Activated CD4-positive, alpha-beta T cell treated with anti-CD3 and anti-CD28 coated beads, Interleukin-2, Interleukin-4, amounts not matched to agents 100 ng/mL and 50 ng/mL, durations not matched to agents 16 hours and 8 hours (primary cell): Measurements from ENCODE around the gene NPB.
A peak's percentile ranks its signal among the peaks of the same experiment; 100 is the strongest.

Experiments
- DNase-seq: peaks from one replicate; pipeline ENCODE4 v3.0.0-alpha.2; 2020; ENCODE audit warnings: low spot score

Gene NPB

GRCh38 chr17:81869221-81870130 lies 32.6 kb upstream of the NPB start:
- DNase-seq = no peak

DNA sequence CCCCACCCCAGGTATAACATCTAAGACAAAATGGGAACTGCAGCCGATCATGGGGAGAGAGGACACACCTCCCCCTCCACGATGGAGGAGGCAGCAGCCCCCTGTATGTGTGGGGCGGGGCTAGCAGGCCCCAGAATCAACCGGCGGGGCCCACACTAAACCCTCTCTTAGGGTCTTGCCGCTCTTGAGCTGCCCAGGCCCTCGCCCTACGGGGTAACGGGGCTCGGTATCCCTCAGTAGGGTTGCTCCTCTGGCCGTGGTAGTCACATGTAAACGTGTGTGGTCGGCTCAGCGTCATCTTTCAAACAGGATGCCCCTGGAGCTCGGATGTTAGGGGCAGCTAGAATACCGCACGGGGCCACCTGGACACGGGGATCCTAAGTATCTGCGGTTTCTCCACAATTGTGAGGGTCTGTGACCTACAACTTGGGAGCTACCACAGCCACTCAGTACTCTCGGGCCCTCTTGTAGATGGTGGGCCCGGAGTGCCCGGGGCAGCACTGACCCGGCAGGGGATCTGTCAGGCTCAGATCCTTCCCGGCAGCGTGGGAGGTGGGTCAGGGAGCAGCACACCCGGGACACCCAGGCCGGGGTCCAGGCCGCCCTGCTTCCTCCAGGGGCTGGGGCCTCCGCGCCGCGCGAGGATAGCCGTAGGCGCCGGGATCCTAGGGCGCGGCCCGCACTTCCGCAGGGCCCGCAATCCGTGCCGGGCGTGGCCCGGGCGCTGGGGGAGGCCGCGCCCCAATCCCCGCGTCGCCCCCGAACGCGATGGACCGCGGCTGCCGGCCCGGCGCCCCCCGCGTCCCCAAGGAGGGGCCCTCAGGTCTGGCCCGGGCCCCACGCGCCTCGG lies 31.7 kb upstream of the NPB start:
- DNase-seq = no peak

DNA sequence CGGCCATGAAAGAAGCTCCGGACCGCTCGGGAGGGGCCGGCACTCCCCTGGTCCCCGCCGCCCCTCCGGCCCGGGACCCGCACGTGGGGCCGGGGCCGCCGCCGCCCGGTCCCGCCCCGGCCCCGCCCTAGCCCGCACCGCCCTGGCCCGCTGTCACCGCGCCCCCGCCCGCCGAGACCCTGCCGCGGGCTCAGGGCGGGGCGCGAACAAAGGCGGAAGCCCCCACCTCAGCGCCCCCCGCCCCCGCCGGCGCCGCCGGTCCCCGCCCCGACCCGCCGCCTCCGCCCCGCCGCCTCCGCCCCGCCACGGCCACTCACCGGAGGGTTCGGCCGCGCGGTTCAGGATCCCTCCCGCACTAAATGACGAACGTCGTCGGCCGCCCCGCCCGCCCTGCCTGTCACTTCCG lies 31.1 kb upstream of the NPB start, which contains the start of gene ARHGDIA:
TSS of gene ARHGDIA (minus strand) at position 357 of the 406 bp plus-strand sequence. CDS start 1,407 bp downstream, outside the sequence.
- no peak for DNase-seq

DNA sequence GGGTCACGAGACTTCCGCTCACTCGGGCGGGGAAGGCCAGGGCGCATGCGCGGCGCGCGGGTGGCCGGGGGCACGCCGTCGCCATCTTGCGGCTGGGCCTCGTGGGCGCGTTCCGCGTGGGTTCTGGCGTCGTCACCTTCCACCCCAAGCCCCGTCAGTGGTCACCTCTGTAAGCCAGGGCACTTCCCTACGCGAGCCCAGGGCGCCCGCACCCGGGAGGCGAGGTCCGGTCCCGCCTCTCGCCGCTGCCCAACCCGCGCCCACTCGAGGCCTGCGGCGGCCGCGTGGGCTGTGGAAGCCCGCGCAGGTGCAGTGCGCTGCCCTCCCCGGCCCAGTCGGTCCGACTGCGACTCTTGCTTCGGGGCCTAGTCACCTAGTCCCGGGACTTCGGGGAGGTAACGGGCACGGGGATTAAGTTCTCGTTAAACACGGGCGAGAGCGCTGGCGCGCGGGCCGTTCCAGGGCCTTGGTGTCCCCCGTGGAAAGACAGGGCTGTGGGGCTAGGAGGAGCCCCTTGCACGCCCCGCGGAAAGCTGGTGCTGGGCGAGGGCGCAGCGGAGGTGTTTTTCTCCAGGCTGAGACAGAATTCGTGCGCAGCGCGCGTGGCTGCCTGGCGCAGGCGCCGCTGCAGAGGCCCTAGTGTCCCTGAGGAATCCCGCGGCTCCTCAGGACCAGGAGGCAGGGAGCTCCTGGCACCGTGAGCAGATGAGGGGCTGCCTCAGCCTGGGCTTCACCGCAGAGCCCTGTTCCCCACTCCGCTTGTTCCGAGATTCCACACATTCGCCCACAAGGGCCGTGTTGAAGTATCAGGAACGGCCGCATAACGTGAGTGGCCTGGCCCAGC lies 30.4 kb upstream of the NPB start:
- DNase-seq = peak; percentile 96

- DNase-seq = no peak
Observed at GRCh38 chr17:81877569-81877968, 24.5 kb upstream of the NPB start.

- no peak for DNase-seq
Observed at GRCh38 chr17:81878294-81878693, 23.7 kb upstream of the NPB start.

- no peak for DNase-seq
Observed at GRCh38 chr17:81879121-81879520, 22.9 kb upstream of the NPB start.

GRCh38 chr17:81884520-81884919 lies 17.5 kb upstream of the NPB start:
- no peak for DNase-seq

- DNase-seq = no peak
Observed at GRCh38 chr17:81884968-81885367, 17.1 kb upstream of the NPB start.

GRCh38 chr17:81885454-81885853 lies 16.6 kb upstream of the NPB start:
- DNase-seq = no peak

DNA sequence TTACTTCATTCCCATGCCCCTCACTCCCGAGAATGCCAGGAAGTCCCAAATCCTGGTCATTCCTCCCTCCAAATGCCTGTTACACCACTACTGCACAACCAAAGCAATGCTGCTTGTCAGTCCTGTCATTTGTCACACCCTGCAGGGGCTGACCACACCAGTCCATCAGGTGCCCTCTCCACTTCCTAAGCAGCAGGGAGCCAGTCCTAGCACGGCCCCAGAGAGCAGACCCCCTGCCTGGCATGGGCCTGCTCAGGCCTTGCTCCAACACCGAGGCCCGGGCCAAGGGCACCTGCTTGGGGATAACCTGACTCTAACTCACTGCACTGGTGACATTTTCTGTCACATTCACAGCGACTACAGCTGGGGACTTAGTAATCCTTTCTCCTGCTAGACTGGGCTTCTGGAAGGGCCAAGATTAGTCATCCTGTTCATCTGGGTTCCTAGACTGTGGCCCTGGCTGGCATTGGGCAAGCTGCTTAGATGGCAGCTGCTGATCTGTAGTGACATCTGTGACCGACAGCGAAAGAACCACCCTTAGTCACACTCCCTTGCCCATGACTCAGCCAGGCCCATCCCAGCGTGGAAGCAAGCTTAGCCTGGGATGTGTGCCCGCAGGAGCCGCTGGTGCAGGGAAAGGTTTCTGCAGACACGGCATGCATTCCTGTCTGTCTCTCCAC lies 16.0 kb upstream of the NPB start:
- DNase-seq = no peak

- no peak for DNase-seq
Observed at GRCh38 chr17:81888105-81888987, 13.7 kb upstream of the NPB start.

DNA sequence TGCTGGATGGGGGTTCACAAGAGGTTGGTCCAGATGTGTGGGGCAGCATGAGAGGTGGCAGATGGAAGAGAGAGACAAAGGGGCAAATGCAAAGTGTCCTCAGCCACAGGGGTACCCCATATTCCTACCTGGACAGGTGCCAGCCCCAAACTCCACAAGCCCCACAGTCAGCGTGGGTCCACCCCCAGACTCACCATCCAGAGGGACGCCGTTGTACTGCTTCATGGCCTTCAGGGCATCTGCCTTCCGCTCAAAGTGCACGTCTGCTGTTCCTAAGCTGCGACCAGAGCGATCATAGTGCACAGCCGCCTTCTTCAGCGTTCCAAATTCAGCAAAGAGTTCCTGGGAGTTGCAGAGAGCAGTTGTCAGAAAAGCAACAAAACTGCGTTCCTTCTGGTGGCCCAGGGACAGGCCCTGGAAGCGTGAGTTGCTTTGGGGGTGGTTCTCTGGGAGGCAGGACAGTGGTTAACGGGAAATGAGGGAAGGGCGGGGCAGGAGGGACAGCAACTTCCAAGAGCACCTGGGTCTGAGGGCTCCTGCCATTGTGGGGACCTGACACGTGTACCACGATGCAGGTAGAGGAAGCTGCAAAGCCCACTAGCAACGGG lies 12.9 kb upstream of the NPB start:
- DNase-seq = no peak

GRCh38 chr17:81889602-81890001 lies 12.4 kb upstream of the NPB start:
- DNase-seq = no peak

DNA sequence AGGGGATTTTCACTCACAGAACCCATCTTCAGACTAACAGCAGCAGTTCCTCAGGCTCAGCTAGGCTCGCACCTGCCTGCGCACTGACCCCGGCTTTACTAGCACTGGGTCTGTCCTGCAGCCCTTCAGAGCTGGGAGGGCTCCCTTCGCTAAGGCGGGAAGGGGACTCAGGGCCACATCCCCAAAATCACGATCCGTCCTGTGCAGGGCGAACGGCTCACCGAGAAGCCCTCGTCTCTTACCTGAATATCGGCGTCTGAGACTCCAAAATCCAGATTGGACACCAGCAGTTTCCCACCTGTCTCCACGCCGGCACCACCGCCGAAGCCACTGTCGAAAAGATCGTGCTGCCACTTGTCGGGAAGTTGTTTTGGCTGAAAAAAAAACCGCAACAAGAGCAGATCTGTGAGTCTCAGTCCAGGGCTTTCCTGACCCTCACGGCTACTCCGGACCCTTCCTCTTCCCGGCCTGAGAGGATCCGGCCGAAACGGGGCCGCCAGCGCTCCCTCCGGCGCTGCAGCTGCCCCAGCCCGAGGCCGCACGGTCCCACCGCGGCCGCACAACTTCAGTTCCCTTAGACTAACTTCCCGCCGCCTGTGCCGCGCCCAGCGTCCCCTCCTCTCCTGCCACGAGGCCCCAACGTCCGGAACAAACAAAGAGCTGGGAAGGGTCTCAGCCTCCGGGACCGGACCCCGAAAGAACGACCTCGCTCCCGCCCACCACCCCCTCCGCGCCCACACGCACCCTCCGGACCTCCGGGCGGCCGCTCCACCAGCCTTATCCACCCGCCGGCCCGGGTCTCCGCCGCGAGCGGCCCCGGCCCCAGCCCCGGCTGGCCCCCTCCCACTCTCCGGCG lies 11.4 kb upstream of the NPB start:
- no peak for DNase-seq

- no peak for DNase-seq
Observed at GRCh38 chr17:81891303-81891552, 10.8 kb upstream of the NPB start.

- DNase-seq = no peak
Observed at GRCh38 chr17:81895400-81895799, 6.6 kb upstream of the NPB start.

- DNase-seq = no peak
Observed at GRCh38 chr17:81898029-81898866, 3.8 kb upstream of the NPB start.
